ENCODE data around the gene STOX2.
"Not testable (repeated sequence)": the region's sequence is repeated elsewhere in the genome, so short reads cannot be mapped to it uniquely, and the experiment has no call there.

Gene STOX2

DNA sequence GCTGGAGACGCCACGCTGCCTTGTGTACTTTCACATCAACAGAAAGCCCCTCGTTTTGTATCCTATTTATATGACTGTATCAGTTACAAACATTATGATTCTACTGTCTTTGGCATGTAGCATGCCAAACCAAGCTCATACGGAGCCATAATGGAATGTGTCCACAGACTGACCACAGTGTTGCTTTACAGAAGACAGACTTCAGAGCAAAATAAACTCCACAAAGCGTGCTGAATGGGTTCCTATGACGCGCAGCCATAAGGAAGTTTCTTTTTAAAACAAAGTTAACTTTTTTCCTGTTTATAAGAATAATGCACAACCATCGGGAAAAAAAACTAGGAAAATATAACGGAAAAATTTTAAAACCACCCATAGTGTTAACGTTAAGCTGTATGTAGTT lies 136.0 kb downstream of the STOX2 start:
- TF ChIP-seq, protein P1, sequence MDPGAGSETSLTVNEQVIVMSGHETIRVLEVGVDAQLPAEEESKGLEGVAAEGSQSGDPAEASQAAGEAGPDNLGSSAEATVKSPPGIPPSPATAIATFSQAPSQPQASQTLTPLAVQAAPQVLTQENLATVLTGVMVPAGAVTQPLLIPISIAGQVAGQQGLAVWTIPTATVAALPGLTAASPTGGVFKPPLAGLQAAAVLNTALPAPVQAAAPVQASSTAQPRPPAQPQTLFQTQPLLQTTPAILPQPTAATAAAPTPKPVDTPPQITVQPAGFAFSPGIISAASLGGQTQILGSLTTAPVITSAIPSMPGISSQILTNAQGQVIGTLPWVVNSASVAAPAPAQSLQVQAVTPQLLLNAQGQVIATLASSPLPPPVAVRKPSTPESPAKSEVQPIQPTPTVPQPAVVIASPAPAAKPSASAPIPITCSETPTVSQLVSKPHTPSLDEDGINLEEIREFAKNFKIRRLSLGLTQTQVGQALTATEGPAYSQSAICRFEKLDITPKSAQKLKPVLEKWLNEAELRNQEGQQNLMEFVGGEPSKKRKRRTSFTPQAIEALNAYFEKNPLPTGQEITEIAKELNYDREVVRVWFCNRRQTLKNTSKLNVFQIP (CRISPR knock-in tag; IDR thresholded peaks at IDR 0.05; ENCODE audit: borderline replicate concordance, low read depth) = no peak
- TF ChIP-seq ZNF8 (CRISPR knock-in tag; IDR thresholded peaks at IDR 0.05) (no peak), RARB (CRISPR knock-in tag; IDR thresholded peaks at IDR 0.05) (no peak), ESRRG (CRISPR knock-in tag; IDR thresholded peaks at IDR 0.05) (no peak), ZFP30 (CRISPR knock-in tag; IDR thresholded peaks at IDR 0.05) (no peak), BACH2 (CRISPR knock-in tag; IDR thresholded peaks at IDR 0.05; ENCODE audit: borderline replicate concordance) (no peak), PPARA (CRISPR knock-in tag; IDR thresholded peaks at IDR 0.05; ENCODE audit: borderline replicate concordance) (no peak), ZNF565 (CRISPR knock-in tag; conservative IDR thresholded peaks at IDR 0.05; ENCODE audit: low read depth) (no peak), ZC3H10 (CRISPR knock-in tag; IDR thresholded peaks at IDR 0.05) (no peak), ISL1 (CRISPR knock-in tag; IDR thresholded peaks at IDR 0.05) (no peak), GLIS3 (CRISPR knock-in tag; IDR thresholded peaks at IDR 0.05) (no peak), ZFP3 (CRISPR knock-in tag; IDR thresholded peaks at IDR 0.05) (no peak)
- ATAC-seq = no peak

GRCh38 chr4:184046148-184046547 lies 141.0 kb downstream of the STOX2 start:
- ATAC-seq = no peak
- TF ChIP-seq PPARA (CRISPR knock-in tag; IDR thresholded peaks at IDR 0.05; ENCODE audit: borderline replicate concordance) = no peak

DNA sequence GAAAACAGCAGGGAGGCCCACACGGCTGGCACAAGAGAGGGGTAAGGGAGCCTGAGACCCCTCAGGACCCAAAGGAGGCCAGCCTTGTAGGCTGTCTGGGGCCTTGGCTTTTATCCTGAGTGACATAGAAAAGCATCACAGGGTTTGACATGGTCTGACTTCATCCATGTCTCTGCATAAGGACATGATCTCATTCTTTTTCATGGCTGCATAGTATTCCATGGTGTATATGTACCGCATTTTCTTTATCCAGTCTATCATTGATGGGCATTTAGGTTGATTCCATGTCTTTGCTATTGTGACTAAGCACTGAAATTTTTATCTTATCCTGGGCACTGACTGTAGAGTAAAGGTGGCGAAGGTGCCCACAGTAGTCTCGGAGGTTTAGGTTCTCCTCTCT lies 146.2 kb downstream of the STOX2 start:
- TF ChIP-seq ZNF8 (CRISPR knock-in tag; IDR thresholded peaks at IDR 0.05) = peak; percentile 74; the same call in 1 of the 2 replicates
- ATAC-seq = not testable (repeated sequence)

DNA sequence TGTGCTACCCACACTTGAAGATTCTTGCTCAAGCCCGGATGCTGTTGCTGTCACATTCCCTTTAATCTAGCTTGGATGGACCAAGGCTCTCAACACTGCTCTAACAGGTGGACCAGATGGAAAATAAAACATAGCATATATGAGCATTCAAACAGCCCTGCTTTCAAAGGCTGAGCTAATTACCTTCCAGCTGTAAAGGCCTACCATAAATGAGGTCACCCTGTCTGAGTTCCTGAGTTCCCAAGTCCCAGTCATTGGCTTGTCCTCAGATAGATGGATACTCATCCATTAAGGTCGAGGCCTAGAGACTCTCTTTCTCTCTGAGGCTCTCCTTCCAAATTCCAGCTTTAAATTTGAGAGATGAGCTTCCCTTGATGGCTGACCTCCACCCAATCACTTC lies 147.5 kb downstream of the STOX2 start:
- TF ChIP-seq BACH2 (CRISPR knock-in tag; IDR thresholded peaks at IDR 0.05; ENCODE audit: borderline replicate concordance) = no peak
- TF ChIP-seq, protein P2, sequence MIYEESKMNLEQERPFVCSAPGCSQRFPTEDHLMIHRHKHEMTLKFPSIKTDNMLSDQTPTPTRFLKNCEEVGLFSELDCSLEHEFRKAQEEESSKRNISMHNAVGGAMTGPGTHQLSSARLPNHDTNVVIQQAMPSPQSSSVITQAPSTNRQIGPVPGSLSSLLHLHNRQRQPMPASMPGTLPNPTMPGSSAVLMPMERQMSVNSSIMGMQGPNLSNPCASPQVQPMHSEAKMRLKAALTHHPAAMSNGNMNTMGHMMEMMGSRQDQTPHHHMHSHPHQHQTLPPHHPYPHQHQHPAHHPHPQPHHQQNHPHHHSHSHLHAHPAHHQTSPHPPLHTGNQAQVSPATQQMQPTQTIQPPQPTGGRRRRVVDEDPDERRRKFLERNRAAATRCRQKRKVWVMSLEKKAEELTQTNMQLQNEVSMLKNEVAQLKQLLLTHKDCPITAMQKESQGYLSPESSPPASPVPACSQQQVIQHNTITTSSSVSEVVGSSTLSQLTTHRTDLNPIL (CRISPR knock-in tag; IDR thresholded peaks at IDR 0.05; ENCODE audit: low read depth) = no peak
- no peak for TF ChIP-seq GLIS3 (CRISPR knock-in tag; IDR thresholded peaks at IDR 0.05)
- TF ChIP-seq, protein P1 (CRISPR knock-in tag; IDR thresholded peaks at IDR 0.05; ENCODE audit: borderline replicate concordance, low read depth) = no peak
- no peak for TF ChIP-seq ESRRG (CRISPR knock-in tag; IDR thresholded peaks at IDR 0.05)
- no peak for TF ChIP-seq ZNF8 (CRISPR knock-in tag; IDR thresholded peaks at IDR 0.05)
- TF ChIP-seq CSRNP3 (CRISPR knock-in tag; IDR thresholded peaks at IDR 0.05) = no peak
- TF ChIP-seq ZC3H10 (CRISPR knock-in tag; IDR thresholded peaks at IDR 0.05) = no peak
- no peak for ATAC-seq

GRCh38 chr4:184053434-184053833 lies 148.3 kb downstream of the STOX2 start:
- ATAC-seq = no peak
- TF ChIP-seq CSDC2 (CRISPR knock-in tag; IDR thresholded peaks at IDR 0.05) (no peak), ZFP30 (CRISPR knock-in tag; IDR thresholded peaks at IDR 0.05) (no peak), TSHZ2 (CRISPR knock-in tag; IDR thresholded peaks at IDR 0.05) (no peak), ZNF8 (CRISPR knock-in tag; IDR thresholded peaks at IDR 0.05) (no peak), BACH2 (CRISPR knock-in tag; IDR thresholded peaks at IDR 0.05; ENCODE audit: borderline replicate concordance) (no peak), ZC3H10 (CRISPR knock-in tag; IDR thresholded peaks at IDR 0.05) (no peak), ZFP3 (CRISPR knock-in tag; IDR thresholded peaks at IDR 0.05) (no peak), TOX (CRISPR knock-in tag; IDR thresholded peaks at IDR 0.05; ENCODE audit: borderline replicate concordance) (no peak), CSRNP3 (CRISPR knock-in tag; IDR thresholded peaks at IDR 0.05) (no peak), ISL1 (CRISPR knock-in tag; IDR thresholded peaks at IDR 0.05) (no peak), SNAI2 (CRISPR knock-in tag; IDR thresholded peaks at IDR 0.05) (no peak), TCF4 (CRISPR knock-in tag; IDR thresholded peaks at IDR 0.05; ENCODE audit: borderline replicate concordance) (no peak)
- TF ChIP-seq, protein P1 (CRISPR knock-in tag; IDR thresholded peaks at IDR 0.05; ENCODE audit: borderline replicate concordance, low read depth) = no peak
- TF ChIP-seq, protein P2 (CRISPR knock-in tag; IDR thresholded peaks at IDR 0.05; ENCODE audit: low read depth) = no peak

Measured in SK-N-SH treated with all-trans-retinoic acid at 6 μM for 48 hours (cell line).